Left colon (tissue), 2 donors: ENCODE measurements around the gene NPC1. TPM values are rescaled to one million over a fixed set of nuclear protein-coding genes. Genes with fewer than 3 reads are reported as not detected.

Experiments
- total RNA-seq, 2 donors: library from RNA; stranded (reverse); fragmentation: NEBNext Ultra II Directional; extraction: Animal tissue kit (Norgen Biotek cat#: 25700); gene quantifications; one replicate each; pipeline ENCODE4 v1.2.1, GENCODE V29; 2021
- donor health status: DM: no; HTN: no; CAD: no.
- donor health status: DM: yes; HTN: yes; CAD: no.

Gene NPC1
- total RNA-seq, 2 donors from 2014 or later: 36.5 to 43.2 TPM

Other genes starting within 250 kb of the NPC1 start
- gene RIOK3, start 133.2 kb downstream of the NPC1 start, total RNA-seq: 100 to 1,000 TPM; 172 to 181 TPM
- 10 to 100 TPM; 28.5 to 33.5 TPM for gene RMC1, start 83.0 kb downstream of the NPC1 start, total RNA-seq
- 1 to 10 TPM; 1.2 to 2.5 TPM for gene ANKRD29, start 76.4 kb upstream of the NPC1 start, total RNA-seq
- 10 to 100 TPM; 33.2 to 98.0 TPM for gene LAMA3, start 102.9 kb upstream of the NPC1 start, total RNA-seq